Lower leg skin (tissue), 3 donors: Measurements from ENCODE around the gene ESRP2.

Source experiments
- POLR2A ChIP-seq, 2 donors: fragments of 450-650 bp; IDR thresholded peaks; one replicate each; pipeline ENCODE4 v1.6.1; 2016 to 2017; ENCODE audit warnings: antibody characterized with exemption in 2 of 2, mild to moderate bottlenecking in 1 of 2, moderate library complexity in 1 of 2
- TF ChIP-seq, protein P1 (sequence below), 3 donors: fragments of 450-650 bp; IDR thresholded peaks; one replicate each; pipeline ENCODE4 v1.5.1; 2016; ENCODE audit warnings: antibody characterized with exemption in 3 of 3, mild to moderate bottlenecking in 3 of 3, moderate library complexity in 2 of 3

GRCh38 chr16:68179855-68180254 is 56.1 kb downstream of the ESRP2 start:
- TF ChIP-seq POLR2A (IDR thresholded peaks at IDR 0.05) = no peak
- TF ChIP-seq, protein P1, sequence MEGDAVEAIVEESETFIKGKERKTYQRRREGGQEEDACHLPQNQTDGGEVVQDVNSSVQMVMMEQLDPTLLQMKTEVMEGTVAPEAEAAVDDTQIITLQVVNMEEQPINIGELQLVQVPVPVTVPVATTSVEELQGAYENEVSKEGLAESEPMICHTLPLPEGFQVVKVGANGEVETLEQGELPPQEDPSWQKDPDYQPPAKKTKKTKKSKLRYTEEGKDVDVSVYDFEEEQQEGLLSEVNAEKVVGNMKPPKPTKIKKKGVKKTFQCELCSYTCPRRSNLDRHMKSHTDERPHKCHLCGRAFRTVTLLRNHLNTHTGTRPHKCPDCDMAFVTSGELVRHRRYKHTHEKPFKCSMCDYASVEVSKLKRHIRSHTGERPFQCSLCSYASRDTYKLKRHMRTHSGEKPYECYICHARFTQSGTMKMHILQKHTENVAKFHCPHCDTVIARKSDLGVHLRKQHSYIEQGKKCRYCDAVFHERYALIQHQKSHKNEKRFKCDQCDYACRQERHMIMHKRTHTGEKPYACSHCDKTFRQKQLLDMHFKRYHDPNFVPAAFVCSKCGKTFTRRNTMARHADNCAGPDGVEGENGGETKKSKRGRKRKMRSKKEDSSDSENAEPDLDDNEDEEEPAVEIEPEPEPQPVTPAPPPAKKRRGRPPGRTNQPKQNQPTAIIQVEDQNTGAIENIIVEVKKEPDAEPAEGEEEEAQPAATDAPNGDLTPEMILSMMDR (IDR thresholded peaks at IDR 0.05) = no peak
